CD8-positive, alpha-beta memory T cell (primary cell): ENCODE results near the gene GOLGA2. TPM values are rescaled to one million over a fixed set of nuclear protein-coding genes. Genes with fewer than 3 reads are reported as not detected.

Experiments
- CTCF ChIA-PET: fragments of 350-600 bp; sonication (Branson Sonifier 250); formaldehyde crosslinking; loops from one replicate; lab custom pipeline; 2021; ENCODE audit warnings: antibody characterized with exemption; lab: Charles Lee
- POLR2A ChIA-PET: fragments of 350-600 bp; sonication (Branson Sonifier 250); formaldehyde crosslinking; loops from one replicate; lab custom pipeline; 2021; ENCODE audit warnings: antibody characterized with exemption; lab: Charles Lee
- DNase-seq, 5 donors: peaks; one replicate each; pipeline versions ENCODE4 v3.0.0 to v3.0.0-alpha.2; 2020 to 2022; ENCODE audit warnings: mixed read lengths in 1 of 5
- H3K27ac ChIP-seq: one replicate; pipeline ENCODE4 v1.7.0; 2013; ENCODE audit warnings: low read depth, mild to moderate bottlenecking, low read length, moderate library complexity
- H3K27me3 ChIP-seq: 2 replicates; pipeline ENCODE4 v1.7.0; 2013; ENCODE audit warnings: low read length, mild to moderate bottlenecking; ENCODE audit not compliant: insufficient read depth, poor library complexity, severe bottlenecking
- H3K36me3 ChIP-seq: 2 replicates; pipeline ENCODE4 v1.7.0; 2013; ENCODE audit warnings: mild to moderate bottlenecking, low read length, moderate library complexity; ENCODE audit not compliant: insufficient read depth
- H3K4me1 ChIP-seq: 2 replicates; pipeline ENCODE4 v1.7.0; 2013; ENCODE audit warnings: mild to moderate bottlenecking, low read length, moderate library complexity; ENCODE audit not compliant: insufficient read depth
- H3K4me3 ChIP-seq: 2 replicates; pipeline ENCODE4 v1.7.0; 2013; ENCODE audit warnings: mild to moderate bottlenecking, low read length
- H3K9me3 ChIP-seq: 2 replicates; pipeline ENCODE4 v1.7.0; 2013; ENCODE audit warnings: mild to moderate bottlenecking, low read length
- H3K27ac Mint-ChIP-seq, 8 donors: one replicate each; pipeline ENCODE4 v1.8.0; 2020 to 2021; ENCODE audit warnings: mixed read lengths in 8 of 8, mild to moderate bottlenecking in 6 of 8, inconsistent platforms in 3 of 8, moderate library complexity in 3 of 8
- H3K27me3 Mint-ChIP-seq, 2 donors: one replicate each; pipeline ENCODE4 v1.8.0; 2020 to 2021; ENCODE audit warnings: mixed read lengths in 2 of 2, mild to moderate bottlenecking in 1 of 2, moderate library complexity in 1 of 2
- H3K36me3 Mint-ChIP-seq, 3 donors: one replicate each; pipeline ENCODE4 v1.8.0; 2020 to 2021; ENCODE audit warnings: mixed read lengths in 3 of 3, inconsistent platforms in 1 of 3, mild to moderate bottlenecking in 1 of 3
- H3K4me1 Mint-ChIP-seq, 3 donors: one replicate each; pipeline ENCODE4 v1.8.0; 2020 to 2021; ENCODE audit warnings: mixed read lengths in 3 of 3, inconsistent platforms in 1 of 3, mild to moderate bottlenecking in 1 of 3
- H3K4me3 Mint-ChIP-seq, 7 donors: one replicate each; pipeline ENCODE4 v1.8.0; 2020 to 2021; ENCODE audit warnings: mixed read lengths in 7 of 7, mild to moderate bottlenecking in 6 of 7, moderate library complexity in 4 of 7, inconsistent platforms in 2 of 7
- H3K9me3 Mint-ChIP-seq, 5 donors: one replicate each; pipeline ENCODE4 v1.8.0; 2020 to 2022; ENCODE audit warnings: mixed read lengths in 5 of 5, mild to moderate bottlenecking in 3 of 5, moderate library complexity in 2 of 5, inconsistent platforms in 1 of 5
- polyA plus RNA-seq: library from polyadenylated mRNA; unstranded; fragments of 300-500 nt; fragmentation: Illumina TruSeq; gene quantifications from one replicate; pipeline ENCODE4 v1.2.3, GENCODE V29; 2021
- total RNA-seq, 2 experiments: library from RNA; stranded (reverse); gene quantifications; one replicate each; pipeline ENCODE4 v1.2.3, GENCODE V29; 2021

The GOLGA2 gene
- total and polyA plus RNA-seq, 3 experiments from 2014 or later, result 8.8 to 35.5 (median 35.4) TPM

DNA sequence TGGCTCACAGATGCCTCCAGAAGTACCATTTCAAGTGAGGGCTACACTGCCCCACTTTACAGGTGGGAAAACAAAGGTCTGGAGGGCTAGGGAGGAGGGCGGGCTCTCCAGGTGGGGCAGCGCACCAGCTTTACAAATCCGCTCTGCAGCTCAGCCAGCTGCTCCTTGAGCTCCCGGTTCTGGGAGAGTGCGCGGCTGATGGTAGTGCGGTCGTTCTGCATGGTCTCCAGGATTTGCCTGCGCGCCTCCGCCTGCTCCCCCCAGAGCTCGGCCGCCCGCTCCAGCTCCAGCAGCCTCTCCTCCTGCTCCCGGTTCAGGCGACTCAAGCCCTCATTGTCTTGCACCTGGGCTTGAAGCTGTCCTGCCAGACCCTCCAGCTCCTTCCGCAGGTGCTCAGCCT, 15.5 kb downstream of the GOLGA2 start:
- CTCF ChIA-PET, result no interaction called here
- Mint-ChIP-seq H3K4me1 (no peaks in the 10 kb centered on the region), H3K9me3 (no peaks in the 10 kb centered on the region), H3K27me3 (no peaks in the 10 kb centered on the region), H3K36me3 (peaks cover 23 to 69% (median 27%) of the 10 kb centered on the region in 3 donors), H3K27ac (no peak overlapping the region), H3K4me3 (no peak overlapping the region)
- no peak overlapping the region for H3K4me3 ChIP-seq
- no peaks in the 10 kb centered on the region for H3K4me1 ChIP-seq
- no peaks in the 10 kb centered on the region for H3K9me3 ChIP-seq
- POLR2A ChIA-PET, result no interaction called here
- H3K36me3 ChIP-seq, result peaks cover 18% of the 10 kb centered on the region
- H3K27ac ChIP-seq, result no peak overlapping the region
- no peak for DNase-seq
- no peaks in the 10 kb centered on the region for H3K27me3 ChIP-seq

DNA sequence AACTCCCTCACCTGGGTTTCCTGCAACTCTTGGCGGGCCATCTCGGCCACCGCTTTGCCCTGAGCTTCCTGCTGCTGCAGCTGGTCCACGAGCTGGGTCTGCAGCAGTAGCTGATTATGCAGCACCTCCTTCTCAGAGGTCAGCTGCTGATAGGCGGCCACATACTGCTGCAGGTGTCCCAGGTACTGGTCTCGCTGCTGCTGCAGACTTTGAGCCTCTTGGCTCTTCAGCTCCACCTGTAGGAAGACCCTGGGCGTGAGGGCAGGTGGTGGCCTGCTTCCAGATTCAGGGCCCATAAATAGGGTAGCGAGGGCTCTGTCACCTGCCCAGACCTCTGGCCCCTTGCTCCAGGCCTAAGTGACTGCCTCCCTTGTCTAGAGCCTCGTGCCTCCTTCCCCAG, 16.7 kb downstream of the GOLGA2 start:
- peaks cover 18% of the 10 kb centered on the region for H3K36me3 ChIP-seq
- H3K27me3 ChIP-seq, result no peaks in the 10 kb centered on the region
- Mint-ChIP-seq H3K9me3 (no peaks in the 10 kb centered on the region), H3K4me3 (no peak overlapping the region), H3K36me3 (peaks cover 22 to 60% (median 23%) of the 10 kb centered on the region in 3 donors), H3K27me3 (no peaks in the 10 kb centered on the region), H3K4me1 (no peaks in the 10 kb centered on the region), H3K27ac (no peak overlapping the region)
- no peaks in the 10 kb centered on the region for H3K4me1 ChIP-seq
- H3K9me3 ChIP-seq, result no peaks in the 10 kb centered on the region
- no peak for DNase-seq
- CTCF ChIA-PET, result no interaction called here
- H3K4me3 ChIP-seq, result no peak overlapping the region
- no peak overlapping the region for H3K27ac ChIP-seq
- POLR2A ChIA-PET, result no interaction called here

DNA sequence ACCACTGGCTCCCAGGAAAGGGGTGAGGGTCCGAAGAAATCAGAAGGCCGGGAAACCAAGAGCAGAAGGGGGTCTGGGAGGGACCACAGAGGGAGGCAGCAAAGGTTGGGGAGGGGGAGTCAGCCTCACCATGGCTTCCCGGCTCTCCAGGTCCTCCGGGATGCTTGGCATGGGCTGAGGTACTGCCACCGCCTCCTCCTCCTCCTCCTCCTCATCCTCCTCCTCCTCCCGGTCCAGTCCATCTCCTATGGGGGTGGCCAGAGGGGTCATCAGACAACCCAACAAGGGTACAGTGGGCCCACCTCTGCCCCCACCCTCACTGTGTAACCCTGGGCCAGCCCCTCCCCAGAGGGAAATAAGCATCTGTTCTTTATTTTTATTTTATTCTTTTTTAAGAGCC, 17.5 kb downstream of the GOLGA2 start:
- Mint-ChIP-seq H3K9me3 (no peaks in the 10 kb centered on the region), H3K27me3 (no peaks in the 10 kb centered on the region), H3K27ac (no peak overlapping the region), H3K4me1 (no peaks in the 10 kb centered on the region), H3K4me3 (no peak overlapping the region), H3K36me3 (peaks cover 22 to 60% (median 23%) of the 10 kb centered on the region in 3 donors)
- H3K4me3 ChIP-seq, result no peak overlapping the region
- POLR2A ChIA-PET, result no interaction called here
- H3K4me1 ChIP-seq, result no peaks in the 10 kb centered on the region
- DNase-seq, result no peak
- H3K27me3 ChIP-seq, result no peaks in the 10 kb centered on the region
- no peak overlapping the region for H3K27ac ChIP-seq
- H3K36me3 ChIP-seq, result peaks cover 18% of the 10 kb centered on the region
- CTCF ChIA-PET, result no interaction called here
- H3K9me3 ChIP-seq, result no peaks in the 10 kb centered on the region

DNA sequence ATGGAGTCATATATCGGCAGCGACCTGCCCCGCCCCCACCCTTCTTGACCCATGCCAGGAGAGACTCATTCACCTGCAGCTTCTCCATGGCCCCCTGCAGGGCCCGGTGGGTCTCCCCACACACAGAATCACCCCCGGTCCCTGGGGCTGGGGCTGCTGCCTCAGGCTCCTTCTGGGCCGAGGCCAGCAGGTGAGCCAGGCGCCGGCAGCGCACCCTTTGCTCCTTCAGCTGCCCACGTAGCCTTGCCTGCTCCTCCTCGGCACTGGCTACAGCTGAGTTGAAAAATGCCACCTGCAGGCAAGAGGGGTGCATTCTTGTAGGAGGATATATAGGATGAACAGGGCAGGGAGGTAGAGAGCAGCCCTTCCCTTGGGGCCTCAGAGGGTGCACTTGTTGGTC, 17.9 kb downstream of the GOLGA2 start:
- Mint-ChIP-seq H3K4me1 (no peaks in the 10 kb centered on the region), H3K27me3 (peaks cover 0 to 1% of the 10 kb centered on the region in 2 donors), H3K27ac (no peak overlapping the region), H3K36me3 (peaks cover 20 to 57% (median 22%) of the 10 kb centered on the region in 3 donors), H3K4me3 (peak overlapping the region in 1 of 7 donors; percentile 77), H3K9me3 (no peaks in the 10 kb centered on the region)
- DNase-seq, result no peak
- no peaks in the 10 kb centered on the region for H3K27me3 ChIP-seq
- peaks cover 18% of the 10 kb centered on the region for H3K36me3 ChIP-seq
- no peak overlapping the region for H3K4me3 ChIP-seq
- no peaks in the 10 kb centered on the region for H3K4me1 ChIP-seq
- ChIA-PET CTCF (no interaction called here), POLR2A (interaction anchor here (0.6 kb wide), 1 partner anchor 528 kb away, joined by 3 read pairs; no protein-coding TSS in a partner anchor)
- H3K27ac ChIP-seq, result no peak overlapping the region
- no peaks in the 10 kb centered on the region for H3K9me3 ChIP-seq

DNA sequence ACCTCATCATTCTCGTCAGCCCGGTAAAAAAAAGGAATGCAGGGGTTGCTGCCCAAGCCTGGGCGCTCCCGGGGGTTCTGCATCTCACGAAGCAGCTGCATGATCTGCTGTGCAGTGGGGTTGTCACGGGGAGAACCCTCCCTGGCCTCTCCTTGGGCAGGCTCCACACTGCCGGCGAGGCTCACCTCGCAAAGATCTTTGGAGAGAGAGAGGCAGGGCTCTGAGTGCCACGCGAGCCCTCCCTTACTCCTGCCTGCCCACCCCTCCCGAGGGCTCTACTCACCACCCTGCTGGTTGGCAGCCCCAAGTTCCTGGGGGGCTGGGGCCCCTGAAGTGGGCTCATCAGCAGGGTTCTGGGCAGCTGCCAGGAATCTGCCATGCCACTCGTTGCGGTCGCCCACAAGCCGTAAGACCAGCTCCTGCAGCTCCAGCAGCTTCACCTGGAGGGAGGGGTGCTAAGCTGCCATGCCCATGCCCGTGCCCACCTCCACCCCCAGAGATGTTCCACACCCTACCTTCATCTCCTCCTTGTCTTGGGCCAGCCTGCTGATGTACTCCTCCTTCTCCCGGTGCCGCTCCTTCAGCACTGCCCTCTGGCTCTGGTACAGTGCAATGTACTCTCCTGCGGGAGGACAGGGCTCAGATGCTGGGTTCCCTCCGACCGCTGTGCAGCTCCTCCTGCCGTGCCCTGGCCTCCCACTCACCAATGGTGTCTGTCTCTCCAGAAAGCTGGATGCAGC, 18.6 kb downstream of the GOLGA2 start:
- CTCF ChIA-PET, result no interaction called here
- no peak overlapping the region for H3K27ac Mint-ChIP-seq
- H3K4me3 Mint-ChIP-seq, result peak overlapping the region in 1 of 7 donors; percentile 77
- H3K36me3 ChIP-seq, result peaks cover 18% of the 10 kb centered on the region
- H3K27me3 ChIP-seq, result no peaks in the 10 kb centered on the region
- peaks cover 0 to 1% of the 10 kb centered on the region in 2 donors for H3K27me3 Mint-ChIP-seq
- H3K4me1 Mint-ChIP-seq, result no peaks in the 10 kb centered on the region
- DNase-seq, result no peak
- no peaks in the 10 kb centered on the region for H3K4me1 ChIP-seq
- no peaks in the 10 kb centered on the region for H3K9me3 ChIP-seq
- H3K9me3 Mint-ChIP-seq, result no peaks in the 10 kb centered on the region
- H3K4me3 ChIP-seq, result no peak overlapping the region
- no peak overlapping the region for H3K27ac ChIP-seq
- H3K36me3 Mint-ChIP-seq, result peaks cover 15 to 50% (median 15%) of the 10 kb centered on the region in 3 donors
- POLR2A ChIA-PET, result interaction anchor here (0.6 kb wide), 1 partner anchor 528 kb away, joined by 3 read pairs; no protein-coding TSS in a partner anchor

DNA sequence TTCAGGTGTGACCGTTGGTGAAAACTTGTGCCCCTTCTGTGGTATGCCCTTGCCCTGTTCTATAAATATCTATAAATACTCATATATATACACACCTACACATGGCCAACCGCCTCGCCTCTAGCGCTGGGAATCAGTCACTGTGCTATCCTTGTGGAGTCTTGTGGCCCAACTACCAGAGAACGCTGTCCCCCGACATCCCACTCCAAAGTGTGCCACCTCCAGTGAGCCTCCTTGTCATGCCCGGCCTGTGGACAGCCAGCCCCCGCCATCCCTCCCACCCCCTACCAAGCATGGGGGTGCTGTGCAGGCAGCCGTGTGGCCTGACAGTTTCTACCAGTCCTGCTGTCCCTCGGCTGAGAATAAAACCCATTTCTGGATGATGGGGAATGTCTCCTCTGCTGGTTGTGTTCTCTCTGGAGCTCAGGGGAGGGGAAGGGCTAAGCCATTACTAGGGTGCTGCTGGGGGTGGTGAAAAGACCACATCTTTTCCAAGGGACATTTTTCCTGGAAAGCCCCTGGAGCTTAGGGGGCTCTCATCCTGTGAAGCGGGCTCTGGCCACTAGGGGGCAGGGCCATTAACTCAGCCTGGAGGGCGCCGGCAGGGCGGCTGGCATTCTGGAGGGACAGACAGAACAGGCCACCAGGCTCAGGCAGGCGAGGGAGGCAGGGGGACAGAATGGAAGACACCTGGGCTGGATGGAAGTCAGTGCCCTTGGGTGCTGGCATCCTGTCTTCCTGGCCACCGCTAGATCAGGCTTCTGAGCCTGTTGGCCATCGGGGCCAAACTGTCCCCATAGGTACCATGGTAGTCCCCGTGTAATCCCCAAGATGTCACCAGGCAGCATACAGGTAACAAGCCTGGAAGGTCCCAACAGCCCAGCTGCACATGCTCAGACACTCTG, 20.7 kb downstream of the GOLGA2 start:
- H3K4me3 ChIP-seq, result no peak overlapping the region
- H3K36me3 ChIP-seq, result peaks cover 5% of the 10 kb centered on the region
- H3K27me3 ChIP-seq, result no peaks in the 10 kb centered on the region
- Mint-ChIP-seq H3K4me1 (peaks cover 7 to 13% (median 10%) of the 10 kb centered on the region in 3 donors), H3K9me3 (no peaks in the 10 kb centered on the region), H3K36me3 (peaks cover 3 to 31% (median 4%) of the 10 kb centered on the region in 3 donors), H3K27ac (peak overlapping the region in 1 of 8 donors; percentile 14), H3K4me3 (peak overlapping the region in 1 of 7 donors; percentile 42), H3K27me3 (peaks cover 0 to 1% of the 10 kb centered on the region in 2 donors)
- no peak overlapping the region for H3K27ac ChIP-seq
- H3K4me1 ChIP-seq, result peaks cover 14% of the 10 kb centered on the region
- peak; percentile 32 to 70 (median 45) for DNase-seq
- no peaks in the 10 kb centered on the region for H3K9me3 ChIP-seq
- ChIA-PET POLR2A (no interaction called here), CTCF (interaction anchor here (0.9 to 1.4 kb wide), 6 partner anchors 9 to 96 kb away, joined by 3 to 5 read pairs (median 3); no protein-coding TSS in a partner anchor)

DNA sequence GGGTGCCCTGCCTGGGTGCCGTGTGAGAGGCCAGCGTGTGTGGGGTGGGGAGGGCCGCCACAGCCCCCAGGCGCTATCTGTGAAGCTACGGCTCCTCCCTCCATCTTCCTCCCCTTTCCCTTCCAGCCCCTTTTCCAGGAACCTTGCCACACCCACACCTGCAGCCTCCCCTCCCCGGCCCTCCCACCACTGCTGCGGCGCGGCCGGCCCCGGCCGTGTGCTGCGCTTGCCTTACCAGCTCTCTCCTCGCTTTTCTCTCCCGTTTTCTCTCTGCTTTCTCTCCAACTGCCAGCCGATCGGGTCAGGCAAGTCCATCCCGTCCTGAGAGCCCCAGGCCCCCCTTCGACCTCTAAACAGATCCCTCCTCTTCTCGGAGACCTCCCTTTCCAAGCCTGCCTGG, 21.4 kb downstream of the GOLGA2 start:
- Mint-ChIP-seq H3K9me3 (no peaks in the 10 kb centered on the region), H3K27ac (no peak overlapping the region), H3K4me1 (peaks cover 13 to 20% (median 17%) of the 10 kb centered on the region in 3 donors), H3K27me3 (peaks cover 0 to 1% of the 10 kb centered on the region in 2 donors), H3K4me3 (peak overlapping the region in 1 of 7 donors; percentile 42), H3K36me3 (peaks cover 2 to 25% (median 3%) of the 10 kb centered on the region in 3 donors)
- CTCF ChIA-PET, result interaction anchor here (1.4 kb wide), 1 partner anchor 15 kb away, joined by 3 read pairs; no protein-coding TSS in a partner anchor
- H3K9me3 ChIP-seq, result no peaks in the 10 kb centered on the region
- DNase-seq, result no peak
- H3K27ac ChIP-seq, result no peak overlapping the region
- POLR2A ChIA-PET, result no interaction called here
- peaks cover 19% of the 10 kb centered on the region for H3K4me1 ChIP-seq
- no peak overlapping the region for H3K4me3 ChIP-seq
- H3K27me3 ChIP-seq, result no peaks in the 10 kb centered on the region
- H3K36me3 ChIP-seq, result peaks cover 3% of the 10 kb centered on the region
